Cardiac fibroblast (primary cell): Measurements from ENCODE around the gene CHP1.
"Not testable (repeated sequence)": the region's sequence is repeated elsewhere in the genome, so short reads cannot be mapped to it uniquely, and the experiment has no call there.

Experiments
- DNase-seq, 2 donors: peaks; one replicate each; pipeline versions ENCODE4 v3.0.0 to v3.0.0-alpha.2; 2010; ENCODE audit warnings: low read depth in 2 of 2
- H3K4me3 ChIP-seq, 2 donors: replicated peaks in 1 of 2; 1 replicate in 1 of 2; 2 replicates in 1 of 2; pipeline ENCODE4 v1.5.1; 2011; ENCODE audit warnings: low read depth in 2 of 2, low read length in 2 of 2, mild to moderate bottlenecking in 2 of 2, moderate library complexity in 1 of 2
- TF ChIP-seq, protein P1 (sequence below): IDR thresholded peaks from one replicate; pipeline ENCODE4 v1.5.1; 2011; ENCODE audit warnings: low read depth, mild to moderate bottlenecking, low read length, inconsistent platforms

CHP1 gene

DNA sequence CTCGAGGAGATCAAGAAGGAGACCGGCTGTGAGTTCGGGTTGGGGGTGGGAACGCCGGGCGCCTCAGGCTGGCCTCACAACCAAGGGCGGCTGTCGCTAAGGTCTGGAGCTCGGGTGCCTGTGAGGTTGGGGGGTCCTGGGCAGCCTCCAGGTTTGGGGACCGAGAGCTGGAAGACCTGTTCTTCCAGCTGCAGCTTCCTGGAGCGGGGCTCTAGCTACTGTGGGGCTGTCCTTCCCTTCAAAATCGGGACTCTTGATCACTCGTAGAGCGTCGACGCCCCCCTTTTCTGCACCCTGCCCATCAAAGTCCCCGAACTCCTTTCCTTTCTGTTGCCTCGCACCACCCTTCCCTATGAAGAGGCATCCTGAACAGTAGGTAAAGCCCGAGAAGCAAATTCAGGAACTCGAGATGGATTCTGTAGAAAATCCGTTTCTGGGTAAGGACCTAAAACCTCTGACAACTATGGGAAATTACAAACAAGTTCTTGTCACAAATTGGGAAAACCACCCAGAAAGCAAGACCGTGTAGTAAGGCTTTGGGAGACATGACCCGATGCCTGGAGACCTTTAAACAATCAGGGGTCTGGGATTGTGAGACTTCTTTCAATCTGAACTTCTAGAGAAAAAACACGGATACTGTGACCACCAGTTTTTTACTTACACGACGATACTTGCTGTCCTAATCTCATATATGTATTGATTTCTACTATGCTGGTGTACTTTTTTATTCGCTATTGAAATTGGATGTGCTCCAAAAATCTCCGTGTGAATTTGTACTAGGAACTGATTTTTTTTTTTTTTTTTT lies 556 bp downstream of the CHP1 start:
- peak; percentile 16 to 18 for DNase-seq
- TF ChIP-seq, protein P1, sequence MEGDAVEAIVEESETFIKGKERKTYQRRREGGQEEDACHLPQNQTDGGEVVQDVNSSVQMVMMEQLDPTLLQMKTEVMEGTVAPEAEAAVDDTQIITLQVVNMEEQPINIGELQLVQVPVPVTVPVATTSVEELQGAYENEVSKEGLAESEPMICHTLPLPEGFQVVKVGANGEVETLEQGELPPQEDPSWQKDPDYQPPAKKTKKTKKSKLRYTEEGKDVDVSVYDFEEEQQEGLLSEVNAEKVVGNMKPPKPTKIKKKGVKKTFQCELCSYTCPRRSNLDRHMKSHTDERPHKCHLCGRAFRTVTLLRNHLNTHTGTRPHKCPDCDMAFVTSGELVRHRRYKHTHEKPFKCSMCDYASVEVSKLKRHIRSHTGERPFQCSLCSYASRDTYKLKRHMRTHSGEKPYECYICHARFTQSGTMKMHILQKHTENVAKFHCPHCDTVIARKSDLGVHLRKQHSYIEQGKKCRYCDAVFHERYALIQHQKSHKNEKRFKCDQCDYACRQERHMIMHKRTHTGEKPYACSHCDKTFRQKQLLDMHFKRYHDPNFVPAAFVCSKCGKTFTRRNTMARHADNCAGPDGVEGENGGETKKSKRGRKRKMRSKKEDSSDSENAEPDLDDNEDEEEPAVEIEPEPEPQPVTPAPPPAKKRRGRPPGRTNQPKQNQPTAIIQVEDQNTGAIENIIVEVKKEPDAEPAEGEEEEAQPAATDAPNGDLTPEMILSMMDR, result no peak
- H3K4me3 ChIP-seq, result peak overlapping the region; percentile 85 to 99

DNA sequence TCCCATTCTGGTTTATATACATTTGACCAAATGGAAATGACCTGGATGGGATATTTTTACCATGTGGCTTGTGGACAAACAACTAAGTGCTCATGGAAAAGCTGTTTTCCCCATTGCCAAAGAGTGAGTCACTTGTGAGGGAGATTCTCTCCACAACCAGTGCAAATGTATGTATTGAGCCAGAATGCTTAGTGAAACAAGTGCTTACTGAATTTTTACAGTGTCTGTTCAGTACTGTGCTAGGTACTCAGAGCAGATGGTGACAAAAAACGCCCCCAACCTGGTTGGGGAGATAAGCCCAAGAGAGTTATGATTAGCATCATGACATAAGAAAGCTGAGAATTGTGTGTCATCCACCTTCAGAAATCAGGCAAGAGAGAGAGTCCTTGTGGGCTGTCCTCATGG lies 2.3 kb downstream of the CHP1 start:
- peak; percentile 71 to 82 for DNase-seq
- no peak overlapping the region for H3K4me3 ChIP-seq
- TF ChIP-seq, protein P1, result no peak

DNA sequence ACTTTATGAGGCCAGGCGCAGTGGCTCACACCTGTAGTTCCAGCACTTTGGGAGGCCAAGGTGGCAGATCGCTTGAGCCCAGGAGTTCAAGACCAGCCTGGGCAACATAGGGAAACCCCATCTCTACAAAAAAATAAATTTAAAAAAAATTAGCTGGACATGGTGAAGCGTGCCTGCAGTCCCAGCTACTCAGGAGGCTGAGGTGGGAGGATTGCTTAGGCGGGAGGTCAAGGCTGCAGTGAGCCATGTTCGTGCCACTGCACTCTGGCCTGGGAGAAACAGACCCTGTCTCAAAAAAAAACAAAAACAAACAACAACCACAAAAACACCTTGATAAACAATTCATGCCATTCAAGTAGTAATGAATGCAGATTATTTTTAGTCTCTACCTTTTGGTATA lies 4.2 kb downstream of the CHP1 start:
- not testable (repeated sequence) for DNase-seq, H3K4me3 ChIP-seq

DNA sequence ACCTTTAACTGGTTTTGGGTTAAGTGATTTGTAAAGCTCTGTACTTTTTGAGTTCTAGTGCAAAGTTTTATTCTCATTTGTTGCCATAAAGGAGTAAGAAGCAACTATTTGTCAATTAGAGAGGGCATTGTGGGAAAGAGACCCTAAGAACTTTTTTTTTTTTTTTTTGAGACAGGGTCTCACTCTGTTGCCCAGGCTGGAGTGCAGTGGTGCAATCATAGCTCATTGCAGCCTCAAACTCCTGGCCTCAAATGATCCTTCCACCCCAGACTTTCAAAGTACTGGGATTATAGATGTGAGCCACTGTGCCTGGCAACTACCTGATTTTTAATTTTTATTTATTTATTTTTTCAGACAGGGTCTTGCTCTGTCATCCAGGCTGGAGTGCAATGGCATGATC lies 4.9 kb downstream of the CHP1 start:
- no peak overlapping the region for H3K4me3 ChIP-seq
- DNase-seq, result no peak
- TF ChIP-seq, protein P1, result no peak

- DNase-seq, result no peak
- H3K4me3 ChIP-seq, result no peak overlapping the region
- TF ChIP-seq, protein P1, result no peak
Measured at GRCh38 chr15:41238100-41238499, 7.0 kb downstream of the CHP1 start.

GRCh38 chr15:41241221-41241964 lies 10.3 kb downstream of the CHP1 start:
- no peak overlapping the region for H3K4me3 ChIP-seq
- TF ChIP-seq, protein P1, result no peak
- DNase-seq, result peak in 1 of 2 donors; percentile 44

DNA sequence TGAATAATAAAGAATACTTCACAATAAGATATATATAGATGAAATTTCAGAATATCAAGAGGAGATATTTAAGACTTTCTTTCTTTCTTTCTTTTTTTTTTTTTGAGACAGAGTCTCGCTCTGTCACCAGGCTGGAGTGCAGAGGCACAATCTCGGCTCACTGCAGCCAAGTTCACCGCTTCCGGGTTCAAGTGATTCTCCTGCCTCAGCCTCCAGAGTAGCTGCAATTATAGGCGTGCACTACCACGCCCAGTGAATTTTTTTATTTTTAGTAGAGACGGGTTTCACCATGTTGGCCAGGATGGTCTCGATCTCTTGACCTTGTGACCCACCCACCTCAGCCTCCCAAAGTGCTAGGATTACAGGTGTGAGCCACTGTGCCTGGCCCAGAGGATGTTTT lies 19.7 kb downstream of the CHP1 start:
- not testable (repeated sequence) for DNase-seq, H3K4me3 ChIP-seq

DNA sequence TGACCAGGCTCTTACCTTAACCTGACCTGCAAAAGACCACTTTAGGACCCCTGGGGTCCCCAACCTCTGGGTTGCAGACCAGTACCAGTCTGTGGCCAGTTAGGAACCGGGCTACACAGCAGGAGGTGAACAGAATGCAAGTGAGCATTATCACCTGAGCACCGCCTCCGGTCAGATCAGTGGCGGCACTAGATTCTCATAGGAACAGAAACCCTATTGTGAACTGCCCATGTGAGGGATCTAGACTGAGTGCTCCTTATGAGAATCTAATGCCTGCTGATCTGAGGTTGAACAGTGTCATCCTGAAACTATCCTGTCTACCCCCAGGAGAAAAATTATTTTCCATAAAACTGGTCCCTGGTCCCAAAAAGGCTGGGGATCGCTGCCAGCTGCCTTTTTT lies 20.3 kb downstream of the CHP1 start:
- H3K4me3 ChIP-seq, result no peak overlapping the region
- DNase-seq, result no peak
- TF ChIP-seq, protein P1, result no peak
